Panc1 (cell line): ENCODE data around the gene NSG2.

ENCODE experiments used
- CTCF ChIP-seq: fragments of 450-650 bp; IDR thresholded peaks from 2 replicates; pipeline ENCODE4 v1.5.1; 2017; ENCODE audit warnings: mild to moderate bottlenecking
- POLR2AphosphoS5 ChIP-seq: IDR thresholded peaks from 2 replicates; pipeline ENCODE4 v1.6.1; 2012; ENCODE audit warnings: mild to moderate bottlenecking, low read depth, low read length, moderate library complexity
- REST ChIP-seq, 2 experiments: IDR thresholded peaks; 2 replicates each; pipeline ENCODE4 v1.6.1; 2011 to 2012; ENCODE audit warnings: low read depth in 2 of 2, control low read depth in 1 of 2, low read length in 1 of 2, mild to moderate bottlenecking in 1 of 2, moderate library complexity in 1 of 2; ENCODE audit not compliant: insufficient read depth in 1 of 2
- SIN3A ChIP-seq: IDR thresholded peaks from 2 replicates; pipeline ENCODE4 v1.6.1; 2012; ENCODE audit warnings: low read depth, mild to moderate bottlenecking, low read length, moderate library complexity, borderline replicate concordance; ENCODE audit not compliant: insufficient read depth

- no peak for TF ChIP-seq CTCF
- TF ChIP-seq POLR2AphosphoS5 = no peak
- TF ChIP-seq REST (IDR thresholded peaks at IDR 0.05; ENCODE audit: insufficient read depth in 1 of 2, low read depth in 2 of 2, low read length in 1 of 2) = no peak
- no peak for TF ChIP-seq SIN3A
Observed at GRCh38 chr5:174154559-174154958, 109.1 kb downstream of the NSG2 start.
